Measurements from ENCODE around the gene CSTB.

CSTB gene

DNA sequence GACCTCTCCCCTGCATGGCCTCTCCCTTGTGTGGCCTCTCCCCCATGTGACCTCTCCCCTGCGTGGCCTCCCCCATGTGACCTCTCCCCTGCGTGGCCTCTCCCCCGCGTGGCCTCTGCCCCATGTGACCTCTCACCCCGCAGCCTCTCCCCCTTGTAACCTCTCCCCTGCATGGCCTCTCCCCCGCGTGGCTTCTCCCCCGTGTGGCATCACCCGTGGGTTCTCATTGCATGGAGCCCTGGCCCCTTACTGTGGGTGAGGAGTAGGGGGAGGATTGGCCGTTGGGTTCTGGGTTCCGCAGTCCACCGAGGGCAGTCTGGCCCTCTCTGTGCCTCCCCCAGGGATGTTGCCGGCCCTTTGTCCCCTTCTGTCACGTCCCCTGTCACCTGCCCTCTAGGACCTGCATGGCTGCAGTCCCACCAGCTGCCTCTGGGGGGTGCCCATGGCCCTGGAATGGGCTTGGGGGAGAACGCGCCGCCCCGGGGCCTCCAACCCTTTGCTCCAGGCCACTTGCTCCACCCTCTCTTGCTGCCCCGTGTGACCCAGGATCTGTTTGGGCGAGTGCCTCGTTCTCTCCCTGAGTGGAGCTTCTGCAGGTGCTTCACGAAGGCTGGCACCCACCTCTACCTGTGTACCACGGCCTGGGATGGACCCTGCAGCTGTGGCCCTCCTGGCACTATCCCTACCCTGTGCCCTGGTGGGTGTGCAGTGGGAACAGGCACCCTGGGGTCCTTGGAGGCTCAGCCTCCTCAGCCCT lies 34.6 kb upstream of the CSTB start:
- peak; percentile 49 for DNase-seq (ENCODE audit: low read depth)

DNA sequence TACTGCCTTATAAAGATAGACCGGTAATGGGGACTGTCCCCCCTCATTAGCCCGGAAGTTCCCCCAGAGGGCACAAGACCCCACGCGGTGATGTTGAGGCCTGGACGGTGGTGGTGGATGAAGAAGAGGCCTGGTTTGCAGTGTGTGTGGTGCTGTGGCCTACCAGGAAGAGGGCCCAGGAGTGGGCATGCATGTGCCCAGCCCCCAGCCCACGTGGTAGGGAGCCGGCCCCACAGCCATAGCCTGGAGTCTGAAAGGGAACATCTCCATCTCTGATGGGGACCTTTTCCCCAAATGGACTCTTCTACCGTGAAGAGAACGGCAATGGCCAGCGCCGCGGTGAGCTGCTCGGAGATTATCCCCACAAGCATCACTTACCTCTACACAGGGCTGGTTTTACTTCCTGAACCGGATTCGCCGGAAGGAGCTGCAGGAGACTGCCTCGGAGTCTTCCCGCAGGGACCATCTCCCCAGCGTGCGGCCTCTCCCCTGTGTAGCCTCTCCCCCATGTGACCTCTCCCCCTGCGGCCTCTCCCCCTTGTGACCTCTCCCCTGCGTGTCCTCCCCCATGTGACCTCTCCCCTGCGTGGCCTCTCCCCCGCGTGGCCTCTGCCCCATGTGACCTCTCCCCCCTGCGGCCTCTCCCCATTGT lies 33.9 kb upstream of the CSTB start:
- no peak for DNase-seq (ENCODE audit: low read depth)

DNA sequence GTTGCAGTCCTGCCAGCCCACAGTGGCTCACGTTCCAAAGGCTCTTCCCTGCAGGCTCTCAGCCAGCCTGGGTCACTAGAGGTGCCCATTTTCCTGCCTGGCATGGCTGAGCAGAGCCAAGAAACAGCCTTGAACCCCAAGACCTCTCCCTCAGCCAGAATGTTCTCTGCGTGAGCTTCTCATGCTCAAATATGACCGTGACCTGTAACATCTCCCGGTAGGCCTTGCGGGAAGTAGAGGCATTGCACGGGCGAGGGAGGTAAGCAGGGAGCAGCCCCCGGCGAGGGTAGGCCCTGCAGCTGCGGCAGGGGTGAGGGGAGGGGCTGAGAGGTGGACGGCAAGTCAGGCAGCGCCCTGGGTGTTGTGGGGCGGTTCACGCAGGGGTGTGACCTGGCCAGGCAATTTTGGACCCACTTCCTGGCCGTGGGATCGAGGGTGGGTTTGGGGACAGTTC lies 33.3 kb upstream of the CSTB start:
- no peak for DNase-seq (ENCODE audit: low read depth)

DNA sequence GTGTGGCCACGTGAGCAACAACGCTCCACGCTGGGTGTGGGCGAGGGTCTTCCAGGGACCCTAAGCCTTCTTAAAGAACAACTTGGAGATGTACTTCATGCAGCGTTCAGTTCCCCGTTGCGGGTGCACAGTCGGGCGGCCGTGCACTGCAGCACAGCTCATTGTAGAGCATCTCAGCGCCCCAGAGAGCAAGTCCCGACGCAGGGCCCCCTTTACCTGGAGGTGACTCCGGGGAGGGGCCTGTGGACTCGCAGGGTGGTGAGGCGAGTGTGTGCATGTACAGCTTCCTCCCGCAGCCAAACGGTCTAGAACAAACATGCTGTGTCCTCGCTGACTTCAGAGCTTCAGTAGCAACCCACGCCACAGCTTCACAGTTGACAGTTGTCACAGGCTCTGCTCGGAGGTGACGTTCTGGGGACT lies 32.7 kb upstream of the CSTB start:
- no peak for DNase-seq (ENCODE audit: low read depth)

DNA sequence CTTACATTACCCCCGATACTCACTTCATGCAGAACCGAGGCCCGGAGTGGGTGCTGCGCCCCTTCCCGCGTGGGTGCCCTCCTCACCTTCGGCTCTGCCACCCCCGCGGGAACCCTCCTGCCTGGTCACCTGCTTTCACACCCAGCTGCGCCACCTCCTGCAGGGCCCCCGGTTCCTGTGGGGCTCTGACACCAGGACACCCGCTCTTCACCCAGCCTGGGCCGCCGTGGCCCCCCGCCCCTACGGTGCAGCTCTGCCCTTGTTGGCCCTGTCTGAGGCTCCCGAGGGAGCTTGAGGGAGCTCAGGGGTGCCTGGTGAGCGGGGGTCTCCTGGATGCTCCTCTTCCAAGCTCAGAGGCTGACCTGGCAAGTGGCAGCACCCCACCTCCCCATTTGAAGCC lies 32.3 kb upstream of the CSTB start:
- no peak for DNase-seq (ENCODE audit: low read depth)

DNA sequence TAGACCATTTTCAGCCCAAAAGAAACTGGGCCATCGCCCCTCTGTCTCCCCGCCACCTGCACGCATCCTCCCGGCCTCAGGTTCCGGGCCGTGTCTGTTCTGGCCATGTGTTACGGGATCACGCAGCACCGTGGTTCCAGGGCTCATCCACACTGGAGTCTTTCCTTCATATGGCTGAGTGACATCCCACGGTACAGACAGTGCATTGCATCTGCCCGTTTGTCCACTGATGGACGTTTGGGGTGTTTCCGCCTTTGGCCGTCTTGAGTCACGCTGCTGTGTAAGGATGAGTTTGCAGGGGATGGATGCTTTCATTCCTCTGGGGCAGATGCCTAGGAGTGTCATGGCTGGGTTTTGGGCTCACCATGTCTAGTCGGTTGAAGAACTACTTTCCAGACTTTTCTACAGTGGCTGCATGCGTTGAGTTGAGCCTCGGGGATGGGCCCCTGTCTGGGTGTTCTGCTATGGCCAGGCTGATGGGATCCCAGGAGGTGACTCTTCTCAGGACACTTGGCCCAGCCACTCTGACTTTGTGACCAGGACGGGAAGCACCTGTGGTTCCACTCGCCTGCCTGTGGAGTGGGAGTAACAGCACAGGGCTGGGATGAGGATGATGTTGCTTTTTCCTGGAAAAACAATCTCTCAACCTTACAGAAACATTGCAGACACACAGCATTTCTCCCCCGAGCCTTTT lies 30.1 kb upstream of the CSTB start:
- DNase-seq (ENCODE audit: low read depth): no peak

DNA sequence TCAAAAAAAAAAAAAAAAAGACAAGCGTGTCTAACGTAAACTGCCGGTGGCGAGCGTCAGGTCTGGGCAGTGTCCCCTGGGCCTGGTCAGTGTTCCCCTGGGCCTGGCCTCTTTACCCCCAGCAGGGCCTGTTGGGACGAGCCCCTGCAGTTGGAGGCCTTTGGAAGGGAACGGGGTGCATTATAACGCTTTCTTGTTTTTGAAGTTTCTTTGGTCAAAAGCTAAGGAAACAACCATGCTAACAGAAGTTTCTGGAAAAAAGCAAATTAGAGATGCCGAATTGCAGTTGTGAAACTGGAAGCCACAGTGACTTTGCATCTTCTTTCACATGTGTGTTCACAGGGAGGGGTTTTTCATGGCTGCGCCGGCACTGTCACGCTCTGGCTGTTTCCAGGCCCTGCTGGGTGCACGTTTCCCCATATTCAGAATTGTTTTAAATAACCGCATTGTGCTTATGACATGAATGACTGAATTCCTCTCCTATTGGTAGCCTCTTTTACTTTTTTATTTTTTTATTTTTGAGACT lies 29.2 kb upstream of the CSTB start:
- DNase-seq (ENCODE audit: low read depth): peak; percentile 24

DNA sequence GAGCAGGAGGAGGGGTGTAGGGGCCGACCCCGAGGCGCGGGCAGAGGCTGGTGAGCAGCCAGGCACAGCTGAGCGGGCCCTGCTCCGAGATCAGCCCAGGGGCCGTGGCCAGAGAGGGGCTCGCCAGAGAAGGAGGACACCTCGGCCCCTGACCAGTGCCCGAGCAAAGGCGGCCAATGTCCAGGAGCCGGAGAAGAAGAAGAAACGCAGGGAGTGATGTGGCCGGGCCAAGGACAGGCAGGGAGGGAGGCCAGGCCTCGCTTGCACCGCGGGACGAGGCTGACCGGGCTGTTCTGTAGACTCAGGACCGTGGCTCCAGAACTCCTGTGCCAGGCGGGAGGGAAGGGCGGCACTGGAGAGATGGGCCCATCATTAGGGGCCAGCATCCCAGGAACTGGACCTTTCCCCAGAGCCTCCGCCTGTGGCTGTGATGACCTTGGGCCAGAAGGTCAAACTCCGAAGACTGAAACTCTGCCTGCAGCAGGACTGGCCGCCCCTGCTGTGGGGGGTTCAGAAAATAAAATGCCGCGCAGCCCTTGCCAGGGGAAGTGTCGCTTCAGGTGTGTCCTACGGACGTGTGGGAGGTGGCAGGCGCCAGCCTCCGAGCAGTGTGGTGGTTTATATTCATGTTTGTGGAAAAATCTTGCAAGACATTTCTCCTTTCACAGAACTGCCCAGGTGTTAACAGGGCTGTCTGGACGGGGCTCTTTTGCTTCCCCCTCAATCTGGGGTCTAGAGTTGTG lies 27.6 kb upstream of the CSTB start:
- DNase-seq (ENCODE audit: low read depth): no peak

DNA sequence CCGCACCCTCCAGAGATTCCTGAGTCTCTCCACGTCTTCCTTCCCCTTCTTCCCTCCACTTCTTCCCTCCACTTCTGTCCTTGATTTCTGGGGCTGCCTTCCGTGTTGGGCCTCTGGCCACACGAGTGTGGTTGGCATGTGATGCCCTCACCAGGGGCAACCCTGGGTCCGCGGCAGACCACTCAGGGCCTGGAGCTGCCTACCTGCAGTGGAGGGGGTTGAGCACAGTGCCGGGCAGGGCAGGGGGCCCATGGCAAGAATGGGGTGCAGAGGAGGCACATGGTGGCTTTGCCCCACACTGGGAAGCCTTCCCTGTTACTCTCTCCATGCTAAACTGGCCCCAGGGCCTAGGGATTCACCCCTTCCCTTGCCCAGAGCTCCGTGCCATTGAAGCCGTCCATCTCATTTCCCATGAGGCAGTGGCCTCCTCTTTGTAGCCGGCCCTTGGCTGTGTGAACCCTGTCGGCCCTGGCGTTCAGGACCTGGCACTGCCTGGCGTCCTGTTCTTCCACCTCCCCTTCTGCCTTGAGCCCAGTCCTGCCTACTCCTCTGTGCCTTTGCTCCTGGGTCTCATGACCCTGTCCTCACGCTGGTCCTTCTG lies 26.7 kb upstream of the CSTB start:
- DNase-seq (ENCODE audit: low read depth): no peak

DNA sequence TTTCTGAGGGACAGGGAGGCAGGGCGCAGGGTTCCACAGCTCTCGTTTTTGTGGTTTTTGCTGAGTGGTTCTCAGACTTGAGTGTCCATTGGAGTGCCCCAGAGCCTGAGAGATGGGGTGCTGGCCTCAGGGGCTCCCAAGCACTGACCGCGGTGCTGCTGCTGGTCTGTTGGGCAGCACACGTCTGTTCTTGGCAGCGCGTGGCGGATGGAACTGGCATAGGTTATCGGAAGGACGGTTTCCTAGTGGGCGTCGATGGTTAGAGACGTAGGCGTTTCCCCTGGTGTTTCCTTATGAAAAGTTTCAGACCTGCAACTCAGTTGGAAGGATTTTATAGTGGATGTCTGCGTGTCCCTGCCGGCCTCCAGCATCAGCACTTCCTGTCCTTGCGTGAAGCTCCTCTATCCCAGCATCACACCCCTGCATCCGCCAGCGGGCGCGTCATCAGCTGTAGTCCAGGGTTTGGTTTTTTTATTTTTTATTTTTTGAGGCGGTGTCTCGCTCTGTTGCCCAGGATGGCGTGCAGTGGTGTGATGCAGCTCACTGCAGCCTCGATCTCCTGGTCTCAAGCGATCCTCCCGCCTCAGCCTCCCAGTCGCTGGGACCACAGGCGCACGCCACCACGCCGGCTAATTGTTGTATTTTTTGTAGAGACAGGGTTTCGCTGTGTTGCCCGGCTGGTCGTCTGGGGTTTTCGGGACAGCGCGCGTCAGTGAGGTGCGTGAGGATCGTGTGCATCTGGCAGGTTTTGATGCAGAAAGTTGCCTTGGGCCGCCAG lies 25.1 kb upstream of the CSTB start:
- DNase-seq (ENCODE audit: low read depth): no peak

DNA sequence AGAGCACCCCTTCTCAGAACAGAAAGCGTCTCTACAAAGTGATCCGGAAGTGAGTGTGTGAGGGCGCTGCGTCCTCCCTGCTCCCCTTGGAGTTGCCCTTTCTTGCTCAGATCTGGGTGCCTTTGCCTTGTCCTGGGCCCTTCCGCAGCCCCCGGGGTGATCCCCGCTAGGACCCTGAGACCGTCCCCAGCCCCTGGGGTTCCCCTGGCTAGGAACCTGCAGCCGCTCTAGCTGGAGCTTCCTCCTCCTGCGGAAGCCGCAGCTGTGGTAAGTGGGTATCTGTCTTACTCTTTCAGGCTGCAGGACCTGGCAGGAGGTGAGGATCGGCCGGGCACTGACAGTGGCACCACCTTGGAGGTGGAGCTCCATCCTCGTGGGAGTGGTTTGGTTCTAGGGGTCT lies 24.5 kb upstream of the CSTB start:
- no peak for DNase-seq (ENCODE audit: low read depth)

DNA sequence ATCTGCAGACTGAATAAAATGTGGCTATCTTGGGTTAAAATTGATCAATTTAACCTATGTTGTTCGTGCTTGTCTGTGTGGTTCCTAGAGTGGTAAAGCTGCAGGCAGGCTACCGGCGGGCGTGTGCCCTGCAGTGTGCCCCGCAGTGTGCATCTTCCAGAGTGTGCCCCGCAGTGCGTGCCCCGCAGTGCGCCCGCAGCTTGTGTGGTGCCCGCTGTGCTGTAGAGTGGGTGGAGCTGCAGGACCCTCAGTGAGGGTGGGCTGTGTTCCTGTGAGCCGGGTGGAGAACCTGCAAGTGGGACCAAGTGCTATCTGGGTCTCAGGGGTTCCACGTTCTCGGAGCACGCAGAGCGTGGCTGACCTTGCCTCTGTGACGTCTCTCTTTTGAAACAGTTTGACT lies 24.0 kb upstream of the CSTB start:
- DNase-seq (ENCODE audit: low read depth): no peak

DNA sequence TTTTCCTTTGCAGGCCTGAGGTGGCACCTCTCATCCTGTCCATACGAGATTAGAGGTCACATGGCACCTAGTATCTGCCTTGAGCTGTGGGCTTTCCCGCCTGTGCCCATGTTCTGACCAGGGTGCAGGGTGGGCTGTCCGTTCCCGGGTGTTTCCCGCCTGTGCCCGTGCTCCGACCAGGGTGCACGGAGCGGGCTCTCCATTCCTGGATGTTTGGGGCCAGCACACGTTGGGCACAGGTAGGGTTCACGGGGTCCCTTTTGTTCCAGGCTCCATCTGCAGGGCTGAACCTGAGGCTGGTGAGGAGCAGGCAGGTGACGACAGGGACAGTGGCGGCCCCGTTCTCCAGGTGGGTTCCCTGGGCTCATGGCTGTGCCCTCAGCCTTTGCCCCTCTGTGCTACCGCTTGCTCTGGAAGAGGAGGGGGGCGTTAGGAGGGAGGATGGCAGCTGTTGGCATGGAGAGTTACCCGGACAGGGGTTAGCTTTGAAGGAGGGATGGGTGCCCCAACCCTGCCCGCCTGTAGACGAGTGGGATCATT lies 23.3 kb upstream of the CSTB start:
- no peak for DNase-seq (ENCODE audit: low read depth)

DNA sequence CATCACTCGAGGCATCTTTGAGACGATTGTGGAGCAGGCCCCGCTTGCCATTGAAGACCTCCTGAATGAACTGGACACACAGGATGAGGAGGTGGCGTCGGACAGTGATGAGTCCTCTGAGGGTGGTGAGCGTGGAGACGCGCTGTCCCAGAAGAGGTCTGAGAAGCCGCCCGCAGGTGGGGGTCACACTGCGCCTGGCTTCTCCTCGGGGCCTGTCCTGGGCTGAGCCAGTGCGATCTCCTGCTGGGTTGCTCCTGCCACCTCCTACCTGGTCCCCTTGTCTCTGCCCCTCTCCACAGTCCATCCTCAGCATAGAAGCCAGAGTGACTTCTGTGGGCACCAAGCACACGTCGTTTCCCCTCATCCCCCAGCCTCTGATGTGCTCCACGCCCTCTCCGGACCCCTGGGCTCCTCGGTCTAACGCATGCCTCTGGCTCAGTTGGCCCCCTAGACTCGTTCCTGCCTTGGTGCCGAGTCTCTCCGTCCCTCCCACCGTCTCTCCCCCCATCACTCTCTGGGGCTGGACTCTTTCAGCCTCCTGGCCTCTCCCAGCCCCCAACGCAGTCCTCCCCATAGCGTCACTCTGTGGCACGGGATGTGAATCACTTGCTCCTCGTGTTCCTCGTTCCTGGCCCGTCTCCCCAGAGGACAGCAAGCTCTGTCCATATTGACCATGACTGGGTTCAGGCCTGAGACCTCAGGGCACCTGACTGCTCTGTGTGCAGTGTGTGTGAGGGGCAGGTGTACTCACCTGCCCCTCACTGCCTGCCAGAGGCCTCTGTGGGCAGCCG lies 22.0 kb upstream of the CSTB start:
- DNase-seq (ENCODE audit: low read depth): no peak

DNA sequence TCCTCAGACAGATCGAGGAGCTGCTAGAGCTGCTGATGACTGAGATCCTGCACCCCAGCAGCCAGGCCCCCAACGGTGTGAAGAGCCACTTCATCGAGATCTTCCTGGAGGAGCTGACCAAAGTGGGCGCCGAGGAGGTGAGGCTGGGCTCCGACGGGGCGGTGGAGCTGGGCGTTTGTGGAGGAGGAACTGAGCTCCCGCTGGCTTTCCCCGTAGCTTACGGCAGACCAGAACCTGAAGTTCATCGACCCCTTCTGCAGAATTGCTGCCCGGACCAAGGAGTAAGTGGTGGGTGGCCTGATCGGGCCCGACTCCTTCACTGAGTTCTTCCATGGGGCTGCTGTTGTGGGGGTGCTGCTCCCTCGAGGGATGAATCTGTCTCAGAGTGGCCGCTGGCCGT lies 21.3 kb upstream of the CSTB start:
- no peak for DNase-seq (ENCODE audit: low read depth)

DNA sequence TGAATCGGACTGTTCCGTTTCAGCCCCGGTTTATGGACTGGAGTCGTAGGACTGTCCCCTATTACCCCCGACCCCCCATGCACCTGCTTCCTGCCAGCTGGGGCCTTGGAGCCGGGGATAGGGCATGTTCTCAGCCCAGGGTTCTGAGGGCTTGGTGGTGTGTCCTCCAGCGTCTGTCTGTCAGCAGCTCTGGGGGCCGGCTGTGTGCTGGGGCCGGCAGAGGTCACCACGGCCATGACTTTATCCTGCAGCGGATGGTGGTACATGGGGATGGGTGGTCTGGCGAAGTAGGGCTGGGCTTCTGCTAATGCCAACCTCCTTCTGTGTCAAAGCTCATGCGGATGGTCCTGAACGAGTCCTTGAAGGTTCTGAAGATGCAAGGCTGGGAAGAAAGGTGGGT lies 18.7 kb upstream of the CSTB start:
- no peak for DNase-seq (ENCODE audit: low read depth)

DNA sequence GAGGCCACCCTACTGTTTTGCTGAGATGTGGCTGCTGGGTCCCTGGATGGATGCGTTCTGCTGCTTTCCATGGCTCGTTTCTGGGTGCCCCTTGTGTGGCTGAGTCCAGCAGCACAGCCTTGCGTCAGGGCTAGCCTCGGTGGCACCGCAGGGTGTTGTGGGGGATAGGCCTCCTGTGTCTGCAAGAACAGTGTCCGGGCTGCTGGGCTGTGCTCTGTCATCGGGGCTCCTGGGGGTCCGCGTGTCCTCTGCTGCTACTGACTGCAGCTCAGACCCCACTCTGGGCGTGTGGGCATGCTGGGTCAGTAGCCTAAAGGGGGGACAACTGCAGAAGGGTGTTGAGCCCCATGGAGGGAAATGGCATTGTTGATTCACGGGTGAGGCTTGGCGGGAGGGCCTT lies 18.2 kb upstream of the CSTB start:
- no peak for DNase-seq (ENCODE audit: low read depth)

DNA sequence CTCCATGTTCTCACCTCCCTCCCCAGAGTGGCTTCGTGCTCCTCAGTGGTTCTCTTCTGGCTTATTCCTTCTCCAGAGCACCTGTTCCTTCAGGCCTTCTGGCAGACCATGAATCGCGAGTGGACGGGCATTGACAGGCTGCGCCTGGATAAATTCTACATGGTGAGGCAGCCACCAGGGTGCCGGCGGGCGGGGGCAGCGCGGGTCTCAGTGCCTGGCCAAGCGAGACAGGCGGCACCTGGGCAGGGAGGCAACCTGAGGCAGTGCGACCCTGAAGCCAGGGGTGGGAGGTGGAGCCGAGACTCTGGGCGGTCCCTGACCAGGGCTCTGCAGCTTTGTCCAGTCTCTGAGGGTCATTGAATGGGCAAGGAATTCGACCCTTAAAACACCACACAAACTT lies 17.1 kb upstream of the CSTB start:
- no peak for DNase-seq (ENCODE audit: low read depth)

DNA sequence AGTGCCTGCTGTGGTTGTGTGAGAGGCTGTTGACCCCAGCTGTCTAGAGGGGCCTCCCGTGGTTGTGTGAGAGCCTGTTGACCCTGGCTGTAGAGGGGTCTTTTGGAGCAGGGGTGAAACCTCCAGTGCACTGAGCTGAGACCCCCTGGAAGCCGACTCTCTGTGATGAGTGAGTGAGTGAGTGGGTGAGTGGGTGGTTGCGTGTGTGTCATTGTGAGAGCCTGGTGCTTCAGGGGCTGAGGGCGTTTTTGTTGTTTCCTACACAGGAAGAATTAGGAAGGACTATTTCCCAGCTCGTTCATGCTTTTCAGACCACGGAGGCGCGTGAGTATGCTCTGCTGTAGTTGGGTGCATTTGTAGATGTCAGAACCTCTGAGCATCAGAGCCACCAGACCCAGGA lies 16.3 kb upstream of the CSTB start:
- no peak for DNase-seq (ENCODE audit: low read depth)

DNA sequence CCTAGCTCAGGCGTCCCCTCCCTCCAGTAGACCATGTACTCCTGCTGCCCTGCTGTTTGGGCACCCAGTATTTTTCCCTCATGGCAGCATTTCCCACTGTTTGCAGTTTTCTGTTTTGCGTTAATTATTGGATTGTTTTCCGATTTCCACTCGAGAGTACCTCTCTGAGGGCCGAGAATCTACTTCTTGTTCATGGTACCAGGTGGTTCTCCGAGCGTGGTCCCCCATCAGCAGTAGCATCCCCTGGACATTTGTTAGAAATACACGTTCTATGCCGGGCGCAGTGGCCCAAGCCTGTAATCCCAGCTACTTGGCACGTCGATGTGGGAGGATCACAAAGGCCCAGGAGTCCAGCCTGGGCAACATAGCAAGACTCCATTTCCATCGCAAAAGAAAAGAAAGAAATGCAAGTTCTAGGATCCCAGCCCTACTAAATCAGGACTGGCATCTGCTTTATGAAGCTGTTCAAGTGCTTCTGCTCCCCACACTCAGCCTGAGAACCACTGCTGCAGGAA lies 14.0 kb upstream of the CSTB start:
- DNase-seq (ENCODE audit: low read depth): no peak
